ENCODE data around the gene USP15. TPM values are rescaled to one million over a fixed set of nuclear protein-coding genes. Genes with fewer than 3 reads are reported as not detected.
A peak's percentile ranks its signal among the peaks of the same experiment; 100 is the strongest.
"Not testable (repeated sequence)": the region's sequence is repeated elsewhere in the genome, so short reads cannot be mapped to it uniquely, and the experiment has no call there.

Gene USP15
- total RNA-seq, 1 donor from 2014 or later: 37.0 TPM

- peak; percentile 49 for DNase-seq (ENCODE audit: low spot score)
- peak; percentile 90 for ATAC-seq
Observed at GRCh38 chr12:62435303-62436163, 175.3 kb downstream of the USP15 start.

DNA sequence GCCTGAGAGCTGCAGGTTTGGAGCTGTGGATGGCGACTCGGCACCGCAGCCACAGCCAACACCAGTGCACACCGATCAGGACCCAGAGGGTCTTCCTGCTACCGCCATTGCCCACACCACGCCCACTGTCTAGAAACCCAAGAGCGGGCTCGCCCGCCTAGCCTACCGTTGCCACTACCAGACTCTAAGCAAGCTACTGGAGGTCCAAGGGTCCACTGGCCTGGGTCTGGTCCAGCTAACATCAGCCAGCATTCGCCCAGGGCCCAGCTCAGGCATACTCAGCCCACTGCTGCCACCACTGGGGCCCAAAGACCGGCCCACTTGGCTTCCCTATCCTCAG is 175.9 kb downstream of the USP15 start:
- no peak for ATAC-seq
- DNase-seq (ENCODE audit: low spot score): no peak

DNA sequence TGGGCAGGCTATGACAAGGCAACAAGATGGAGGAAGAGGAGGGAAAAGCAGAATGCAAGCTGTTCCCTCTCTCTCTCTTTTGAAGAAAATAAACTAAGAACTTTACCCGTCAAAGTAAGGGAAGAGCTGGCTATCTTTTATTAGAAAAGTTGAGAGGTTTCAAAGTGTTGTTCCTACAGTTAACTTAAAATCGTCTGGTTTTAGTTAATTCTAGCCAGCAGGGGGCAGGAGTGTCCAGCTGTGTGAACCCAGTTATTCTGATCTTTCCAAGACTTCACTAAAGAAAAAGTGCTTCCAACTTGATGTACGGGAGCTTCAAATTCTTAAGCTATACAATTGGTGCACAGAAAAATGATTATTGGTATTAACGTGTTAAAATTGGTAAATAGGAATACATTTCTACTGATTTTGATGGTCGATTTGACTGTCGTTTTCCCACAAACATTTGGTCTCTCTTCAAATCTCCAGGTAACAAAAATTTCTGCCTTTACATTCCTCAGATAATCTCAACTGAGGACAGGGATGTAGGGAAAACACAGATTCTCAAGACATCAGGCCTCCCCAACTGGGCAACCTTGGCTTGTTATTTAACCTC is 178.0 kb downstream of the USP15 start:
- ATAC-seq (peak; percentile 80), DNase-seq (ENCODE audit: low spot score) (no peak)

- no peak for ATAC-seq
- DNase-seq (ENCODE audit: low spot score): no peak
Observed at GRCh38 chr12:62446754-62447452, 186.7 kb downstream of the USP15 start.

- ATAC-seq: no peak
- no peak for DNase-seq (ENCODE audit: low spot score)
Observed at GRCh38 chr12:62448436-62448835, 188.2 kb downstream of the USP15 start.

GRCh38 chr12:62455429-62455828 is 195.2 kb downstream of the USP15 start:
- DNase-seq (ENCODE audit: low spot score); ATAC-seq: not testable (repeated sequence)

GRCh38 chr12:62458626-62459025 is 198.4 kb downstream of the USP15 start:
- DNase-seq (ENCODE audit: low spot score) (no peak), ATAC-seq (no peak)

GRCh38 chr12:62459976-62460375 is 199.8 kb downstream of the USP15 start:
- DNase-seq (ENCODE audit: low spot score) (no peak), ATAC-seq (no peak)

DNA sequence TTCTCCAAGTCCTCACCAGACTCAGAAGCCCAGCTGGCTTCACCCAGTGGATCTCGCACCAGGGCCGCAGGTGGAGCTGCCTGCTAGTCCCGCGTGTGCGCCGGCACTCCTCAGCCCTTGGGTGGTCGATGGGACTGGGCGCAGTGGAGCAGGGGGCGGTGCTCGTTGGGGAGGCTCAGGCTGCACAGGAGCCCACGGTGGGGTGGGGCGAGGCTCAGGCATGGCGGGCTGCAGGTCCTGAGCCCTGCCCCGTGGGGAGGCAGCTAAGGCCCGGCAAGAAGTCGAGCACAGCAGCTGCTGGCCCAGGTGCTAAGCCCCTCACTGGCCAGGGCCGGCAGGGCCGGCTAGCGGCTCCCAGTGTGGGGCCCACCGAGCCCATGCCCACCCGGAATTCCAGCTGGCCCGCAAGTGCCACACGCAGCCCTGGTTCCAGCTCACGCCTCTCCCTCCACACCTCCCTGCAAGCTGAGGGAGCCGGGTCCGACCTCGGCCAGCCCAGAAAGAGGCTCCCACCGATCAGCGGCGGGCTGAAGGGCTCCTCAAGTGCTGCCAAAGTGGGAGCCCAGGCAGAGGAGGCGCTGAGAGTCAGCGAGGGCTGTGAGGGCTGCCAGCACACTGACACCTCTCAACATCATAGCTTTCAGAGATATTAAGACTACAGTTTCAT is 201.1 kb downstream of the USP15 start:
- not testable (repeated sequence) for DNase-seq (ENCODE audit: low spot score); ATAC-seq

DNA sequence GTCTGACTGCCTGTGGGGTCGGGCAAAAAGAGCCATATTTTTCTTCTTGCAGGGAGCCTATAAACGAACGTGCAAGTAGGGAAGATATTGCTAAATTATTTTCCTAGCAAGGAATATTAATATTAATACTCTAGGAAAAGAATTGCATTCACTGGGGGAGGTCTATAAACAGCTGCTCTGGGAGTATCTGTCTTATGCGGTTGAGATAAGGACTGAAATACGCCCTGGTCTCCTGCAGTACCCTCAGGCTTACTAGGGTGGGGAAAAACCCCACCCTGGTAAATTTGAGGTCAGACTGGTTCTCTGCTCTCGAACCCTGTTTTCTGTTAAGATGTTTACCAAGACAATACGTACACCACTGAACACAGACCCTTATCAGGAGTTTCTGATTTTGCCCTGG is 203.0 kb downstream of the USP15 start:
- DNase-seq (ENCODE audit: low spot score); ATAC-seq: not testable (repeated sequence)

Other genes with a start within 250 kb of the USP15 start
- gene MON2, start 206.4 kb downstream of the USP15 start, total RNA-seq: 38.9 TPM